Small intestine (tissue), 7 donors: ENCODE results near the gene RAPGEF4. TPM values are rescaled to one million over a fixed set of nuclear protein-coding genes. Genes with fewer than 3 reads are reported as not detected.

ENCODE experiments used
- DNase-seq, 2 donors: peaks; one replicate each; pipeline versions ENCODE4 v3.0.0 to v3.0.0-alpha.2; 2013
- FAIRE-seq: peaks from 2 replicates; lab custom pipeline; 2012; peaks lifted over from hg19 to GRCh38; lab: Jason Lieb, UNC
- H3K27ac ChIP-seq, 3 donors: one replicate each; pipeline ENCODE4 v1.5.1; 2013; ENCODE audit warnings: low read length in 2 of 3, mild to moderate bottlenecking in 2 of 3, control low read depth in 1 of 3, inconsistent platforms in 1 of 3, low read depth in 1 of 3, moderate library complexity in 1 of 3
- H3K27me3 ChIP-seq, 3 donors: one replicate each; pipeline ENCODE4 v1.6.1; 2013; ENCODE audit warnings: low read length in 3 of 3, inconsistent platforms in 1 of 3; ENCODE audit not compliant: control insufficient read depth in 3 of 3, insufficient read depth in 3 of 3
- H3K36me3 ChIP-seq, 3 donors: one replicate each; pipeline ENCODE4 v1.6.1; 2013; ENCODE audit warnings: low read length in 3 of 3, inconsistent platforms in 1 of 3, low read depth in 1 of 3, mild to moderate bottlenecking in 1 of 3, moderate library complexity in 1 of 3; ENCODE audit not compliant: control insufficient read depth in 3 of 3, insufficient read depth in 2 of 3
- H3K4me1 ChIP-seq, 3 donors: one replicate each; pipeline ENCODE4 v1.6.1; 2013; ENCODE audit warnings: low read length in 2 of 3, inconsistent platforms in 1 of 3, low read depth in 1 of 3, mild to moderate bottlenecking in 1 of 3, moderate library complexity in 1 of 3; ENCODE audit not compliant: control insufficient read depth in 3 of 3, insufficient read depth in 2 of 3
- H3K4me3 ChIP-seq, 3 donors: one replicate each; pipeline ENCODE4 v1.5.1; 2013; ENCODE audit warnings: low read length in 3 of 3, control low read depth in 1 of 3, inconsistent platforms in 1 of 3, low read depth in 1 of 3, mild to moderate bottlenecking in 1 of 3, moderate library complexity in 1 of 3
- H3K9me3 ChIP-seq, 2 donors: one replicate each; pipeline ENCODE4 v1.6.1; 2013; ENCODE audit warnings: low read depth in 1 of 2, low read length in 1 of 2; ENCODE audit not compliant: control insufficient read depth in 2 of 2, insufficient read depth in 1 of 2
- WGBS, 3 donors: extraction: QIAGEN DNeasy Blood & Tissue Kit; methylation state at CpG; one replicate each; pipeline ENCODE4 v1.1.7; 2013; 5-methylcytosine and 5-hydroxymethylcytosine counted together
- polyA plus RNA-seq, 4 donors: library from polyadenylated mRNA; stranded (reverse) in 3 of 4; unstranded in 1 of 4; fragments of 200-250 nt in 3 of 4; fragments of 120-200 nt in 1 of 4; gene quantifications; one replicate each; pipeline versions ENCODE4 v1.2.1 to v1.2.3, GENCODE V29; 2013
- donor health status: healthy with polysubstance abuse.
- donor health status: control.
- donor health status: control.
- donor health status: Bipolar disorder and iron deficiency.
- donor health status: healthy.

The RAPGEF4 gene
- polyA plus RNA-seq, 4 donors, result 0.45 to 7.2 (median 3.4) TPM

DNA sequence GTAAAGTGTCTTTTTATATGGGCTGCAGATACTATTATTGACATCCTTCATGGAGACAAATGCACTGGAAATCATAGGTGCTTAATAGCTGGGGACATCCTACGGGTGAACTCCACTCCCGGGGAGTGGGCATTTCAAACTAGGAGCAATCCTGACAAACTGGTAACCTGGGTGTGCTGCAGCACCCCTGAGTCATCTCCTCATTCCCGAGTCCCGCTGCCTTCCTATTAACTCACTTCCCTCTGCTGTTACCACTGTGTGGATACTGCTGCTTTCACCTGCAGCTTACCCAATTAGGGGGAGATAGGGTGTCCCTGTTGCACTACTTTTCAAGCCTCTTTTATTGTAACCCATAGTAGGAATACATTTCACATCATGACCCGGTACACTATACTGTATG, 134.2 kb downstream of the RAPGEF4 start:
- no peak for FAIRE-seq
- no peaks in the 10 kb centered on the region for H3K36me3 ChIP-seq

DNA sequence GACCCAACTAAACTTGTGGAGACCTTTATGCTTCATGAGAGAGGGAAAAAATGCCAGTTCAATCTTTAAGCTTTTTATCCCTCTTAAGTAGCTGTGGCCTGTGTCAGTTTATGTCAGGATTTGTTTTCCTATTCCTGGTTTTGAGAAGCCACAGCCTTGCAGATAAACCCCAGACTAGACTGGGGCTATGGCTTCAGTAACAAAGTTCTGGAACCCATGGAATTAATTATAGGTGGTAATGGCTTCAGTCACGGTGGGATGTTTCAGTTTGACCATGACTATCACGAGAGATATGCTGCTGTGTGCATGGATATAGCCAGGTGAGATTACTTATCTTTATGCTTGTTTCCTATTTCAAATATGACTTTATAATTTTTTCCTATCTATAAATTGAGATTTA, 134.8 kb downstream of the RAPGEF4 start:
- no peaks in the 10 kb centered on the region for H3K27me3 ChIP-seq
- no peaks in the 10 kb centered on the region for H3K36me3 ChIP-seq
- no peak overlapping the region for H3K27ac ChIP-seq
- H3K9me3 ChIP-seq, result no peaks in the 10 kb centered on the region
- H3K4me3 ChIP-seq, result no peak overlapping the region
- DNase-seq, result no peak
- 79 to 88% (median 87%) methylated on average over 2 of the region's 2 CpGs for WGBS, 3 donors
- no peak for FAIRE-seq
- no peaks in the 10 kb centered on the region for H3K4me1 ChIP-seq

More for the DNA sequence above, 134.2 kb downstream of the RAPGEF4 start:
- DNase-seq, result no peak
- H3K9me3 ChIP-seq, result no peaks in the 10 kb centered on the region
- no peaks in the 10 kb centered on the region for H3K27me3 ChIP-seq
- H3K4me3 ChIP-seq, result no peak overlapping the region
- WGBS, 3 donors, result 87 to 96% (median 91%) methylated on average over 5 of the region's 5 CpGs
- no peak overlapping the region for H3K27ac ChIP-seq
- no peaks in the 10 kb centered on the region for H3K4me1 ChIP-seq

DNA sequence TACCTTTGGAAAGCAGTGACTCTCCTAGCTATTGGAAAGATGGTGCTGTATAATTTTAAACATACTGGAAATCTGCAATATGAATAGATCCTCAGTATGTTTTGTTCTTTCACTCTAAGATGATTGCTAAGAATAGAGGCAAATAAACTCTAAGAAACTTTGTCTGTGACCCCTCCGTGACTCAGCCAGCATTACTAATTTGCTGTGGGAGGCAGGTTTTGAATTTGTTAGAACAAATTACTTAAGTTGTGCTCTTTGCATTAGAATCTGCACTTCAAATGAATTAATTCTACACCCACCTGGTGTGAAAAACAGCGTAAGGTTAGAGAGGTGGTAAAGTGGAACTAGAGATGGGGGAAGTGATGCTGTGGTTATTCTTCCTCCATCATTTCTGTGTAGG, 142.2 kb downstream of the RAPGEF4 start:
- no peaks in the 10 kb centered on the region for H3K36me3 ChIP-seq
- 77 to 92% (median 77%) methylated on average over 2 of the region's 2 CpGs for WGBS, 3 donors
- H3K4me3 ChIP-seq, result no peak overlapping the region
- H3K27me3 ChIP-seq, result no peaks in the 10 kb centered on the region
- no peaks in the 10 kb centered on the region for H3K9me3 ChIP-seq
- H3K4me1 ChIP-seq, result peaks cover 0 to 2% (median 0%) of the 10 kb centered on the region in 3 donors
- FAIRE-seq (no peak), DNase-seq (no peak)
- H3K27ac ChIP-seq, result no peak overlapping the region

DNA sequence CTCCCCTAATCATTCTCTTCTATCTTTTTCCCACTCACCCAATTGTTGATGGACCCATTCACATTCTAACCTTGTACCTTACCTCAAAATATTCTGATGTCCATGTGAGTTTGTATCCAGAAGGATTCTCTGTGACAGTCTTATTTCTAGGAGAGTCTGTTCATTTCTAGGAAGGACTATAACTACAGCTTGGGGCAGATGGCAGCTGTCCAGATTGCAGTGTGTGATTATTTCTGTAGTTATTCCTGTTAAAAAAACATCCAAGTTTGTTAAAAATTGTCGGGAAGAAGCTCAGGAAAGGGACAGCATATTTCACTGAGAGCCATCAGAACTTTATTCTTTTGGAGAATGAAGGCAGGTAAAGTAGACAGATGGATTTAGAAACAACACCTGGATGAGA, 142.6 kb downstream of the RAPGEF4 start:
- H3K36me3 ChIP-seq, result no peaks in the 10 kb centered on the region
- no peaks in the 10 kb centered on the region for H3K27me3 ChIP-seq
- FAIRE-seq (no peak), DNase-seq (no peak)
- no peaks in the 10 kb centered on the region for H3K9me3 ChIP-seq
- H3K4me1 ChIP-seq, result peaks cover 0 to 2% (median 0%) of the 10 kb centered on the region in 3 donors
- no peak overlapping the region for H3K4me3 ChIP-seq
- 51 to 78% (median 74%) methylated on average over 1 of the region's 1 CpG for WGBS, 3 donors
- H3K27ac ChIP-seq, result no peak overlapping the region

DNA sequence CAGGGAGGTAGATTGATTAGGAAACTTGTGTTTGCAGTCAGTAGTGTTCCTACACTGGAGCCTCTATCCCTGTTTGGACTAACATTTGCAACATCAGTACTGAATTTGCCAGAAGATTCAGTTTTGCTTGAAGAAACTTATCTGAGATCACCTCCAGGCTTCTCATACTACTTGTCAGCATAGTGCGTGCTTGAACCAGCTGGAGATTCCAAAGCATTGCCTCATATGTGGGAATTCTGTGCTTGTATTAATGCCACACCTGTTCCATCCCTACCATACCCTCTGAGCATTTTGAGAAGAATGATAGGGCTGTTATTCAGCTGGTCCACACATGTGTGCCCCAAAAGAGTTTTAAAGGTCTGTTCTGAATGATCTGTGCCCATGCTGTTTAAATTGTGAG, 148.7 kb downstream of the RAPGEF4 start:
- Histone ChIP-seq H3K4me1 (peaks cover 0 to 2% (median 0%) of the 10 kb centered on the region in 3 donors), H3K27me3 (no peaks in the 10 kb centered on the region), H3K36me3 (no peaks in the 10 kb centered on the region), H3K27ac (no peak overlapping the region), H3K9me3 (no peaks in the 10 kb centered on the region), H3K4me3 (no peak overlapping the region)
- FAIRE-seq (no peak), DNase-seq (no peak)
- WGBS, 3 donors, result 81 to 92% (median 91%) methylated on average over 1 of the region's 1 CpG

DNA sequence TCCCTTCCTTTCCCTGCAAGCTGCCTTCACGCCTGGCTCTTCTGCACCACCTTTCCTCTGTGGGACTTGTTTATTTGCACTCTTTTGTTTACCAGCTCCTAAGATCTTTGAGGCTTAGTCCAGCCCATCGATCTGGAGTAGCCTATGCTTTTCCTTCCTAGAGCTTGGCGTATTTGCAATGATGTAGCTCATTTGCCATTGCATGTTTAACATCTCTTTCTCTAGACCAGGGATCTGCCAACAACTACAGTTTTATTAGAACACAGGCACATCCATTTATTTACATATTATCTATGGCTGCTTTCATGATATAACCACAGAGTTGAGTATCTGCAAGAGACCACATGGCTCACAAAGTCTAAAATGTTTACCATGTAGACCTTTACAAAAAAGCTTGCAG, 150.4 kb downstream of the RAPGEF4 start:
- no peak overlapping the region for H3K27ac ChIP-seq
- H3K36me3 ChIP-seq, result no peaks in the 10 kb centered on the region
- WGBS, 3 donors, result 70 to 76% (median 75%) methylated on average over 3 of the region's 3 CpGs
- H3K9me3 ChIP-seq, result no peaks in the 10 kb centered on the region
- H3K4me1 ChIP-seq, result no peaks in the 10 kb centered on the region
- no peaks in the 10 kb centered on the region for H3K27me3 ChIP-seq
- FAIRE-seq (no peak), DNase-seq (no peak)
- H3K4me3 ChIP-seq, result no peak overlapping the region

DNA sequence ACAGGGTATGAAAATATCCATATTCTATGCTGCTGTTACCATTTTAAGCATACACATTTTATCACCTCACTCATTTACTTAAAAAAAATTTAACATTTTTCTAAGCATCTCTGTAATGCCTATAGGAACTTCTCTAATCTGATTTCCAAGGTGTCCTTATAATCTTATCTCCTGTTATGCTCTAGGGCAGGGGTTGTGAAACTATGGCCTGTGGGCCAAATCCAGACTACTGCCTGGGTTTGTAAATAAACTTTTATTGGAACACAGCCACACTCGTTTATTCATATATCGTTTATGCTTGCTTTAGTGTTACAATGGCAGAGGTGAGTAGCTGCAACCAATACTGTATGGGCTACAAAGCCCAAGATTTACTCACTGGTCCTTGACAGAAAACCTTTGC, 151.6 kb downstream of the RAPGEF4 start:
- DNase-seq, result no peak
- WGBS, 3 donors, result 19 to 66% (median 36%) methylated on average over 2 of the region's 2 CpGs

DNA sequence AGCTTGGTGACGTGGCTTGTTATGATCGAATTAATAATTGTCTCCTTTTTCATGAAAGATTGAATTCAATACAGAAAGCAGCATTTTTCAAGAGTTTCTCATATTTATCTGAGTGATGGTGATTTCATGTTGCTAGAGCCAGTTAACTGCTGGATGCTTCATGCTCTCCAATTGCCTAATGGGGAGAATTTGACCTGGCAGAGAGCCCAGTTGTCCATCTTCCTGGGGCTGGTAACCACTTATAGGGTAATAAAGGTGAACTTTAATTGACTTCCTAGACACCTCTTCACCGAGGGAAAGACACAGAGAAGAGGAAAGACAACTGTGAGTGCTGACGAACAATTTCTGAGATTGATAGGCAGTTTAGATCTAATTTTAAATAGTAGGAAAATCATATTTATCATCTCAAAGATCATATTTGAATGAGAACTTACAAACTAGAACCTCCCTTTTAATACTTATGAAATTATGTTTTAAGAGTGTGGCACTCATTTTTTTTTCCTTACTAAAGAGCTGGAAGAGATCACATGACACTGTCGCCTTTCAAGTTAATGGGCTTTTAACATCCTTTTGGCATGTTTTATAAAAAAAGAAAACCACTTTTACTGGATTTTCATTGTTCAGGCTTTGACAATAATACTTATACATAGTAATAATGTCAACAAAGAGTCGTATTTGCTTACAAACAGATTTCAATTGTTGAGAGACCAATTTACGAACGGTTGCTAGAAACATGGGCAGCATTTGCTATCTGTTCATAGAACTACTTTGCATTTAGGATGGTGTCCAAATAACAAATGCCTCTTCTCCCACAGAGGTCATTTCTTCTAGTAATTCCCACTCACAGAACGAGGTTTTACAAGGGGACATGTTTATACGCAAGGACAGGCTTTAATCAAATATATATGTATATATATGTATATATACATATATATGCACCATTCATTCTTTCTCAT, 153.3 kb downstream of the RAPGEF4 start:
- Histone ChIP-seq H3K36me3 (no peaks in the 10 kb centered on the region), H3K4me3 (no peak overlapping the region), H3K27me3 (peaks cover 0 to 2% (median 0%) of the 10 kb centered on the region in 3 donors), H3K9me3 (no peaks in the 10 kb centered on the region), H3K27ac (no peak overlapping the region), H3K4me1 (no peaks in the 10 kb centered on the region)
- WGBS, 3 donors, result 63 to 69% (median 64%) methylated on average over 10 of the region's 10 CpGs
- FAIRE-seq (no peak), DNase-seq (no peak)

More for the DNA sequence above, 151.6 kb downstream of the RAPGEF4 start:
- FAIRE-seq, result no peak
- Histone ChIP-seq H3K4me1 (no peaks in the 10 kb centered on the region), H3K36me3 (no peaks in the 10 kb centered on the region), H3K4me3 (no peak overlapping the region), H3K9me3 (no peaks in the 10 kb centered on the region), H3K27ac (no peak overlapping the region), H3K27me3 (peaks cover 0 to 2% (median 0%) of the 10 kb centered on the region in 3 donors)
